Liver (tissue), 9 donors: ENCODE results near the gene MED8. TPM values are rescaled to one million over a fixed set of nuclear protein-coding genes. Genes with fewer than 3 reads are reported as not detected.
A peak's percentile ranks its signal among the peaks of the same experiment; 100 is the strongest.
"Not testable (repeated sequence)": the region's sequence is repeated elsewhere in the genome, so short reads cannot be mapped to it uniquely, and the experiment has no call there.

Source experiments
- DNase-seq: peaks from one replicate; pipeline ENCODE4 v3.0.0-alpha.2; 2017; ENCODE audit warnings: low spot score
- H3K27ac ChIP-seq, 2 donors: one replicate each; pipeline ENCODE4 v1.7.0; 2013; ENCODE audit warnings: inconsistent platforms in 2 of 2, low read length in 2 of 2, control low read depth in 1 of 2, low read depth in 1 of 2, mild to moderate bottlenecking in 1 of 2
- H3K27me3 ChIP-seq, 4 donors: one replicate each; pipeline versions ENCODE4 v1.6.1 to v1.7.0; 2013; ENCODE audit warnings: low read length in 3 of 4, inconsistent platforms in 1 of 4, mild to moderate bottlenecking in 1 of 4, moderate library complexity in 1 of 4; ENCODE audit not compliant: control insufficient read depth in 4 of 4, insufficient read depth in 4 of 4
- H3K36me3 ChIP-seq, 4 donors: one replicate each; pipeline versions ENCODE4 v1.6.1 to v1.7.0; 2013; ENCODE audit warnings: low read length in 3 of 4, mild to moderate bottlenecking in 3 of 4, low read depth in 1 of 4, moderate library complexity in 1 of 4; ENCODE audit not compliant: control insufficient read depth in 4 of 4, insufficient read depth in 3 of 4
- H3K4me1 ChIP-seq, 4 donors: one replicate each; pipeline versions ENCODE4 v1.6.1 to v1.7.0; 2013; ENCODE audit warnings: low read length in 3 of 4, mild to moderate bottlenecking in 3 of 4, moderate library complexity in 1 of 4; ENCODE audit not compliant: control insufficient read depth in 4 of 4, insufficient read depth in 4 of 4
- H3K4me3 ChIP-seq, 3 donors: one replicate each; pipeline versions ENCODE4 v1.6.1 to v1.7.0; 2013; ENCODE audit warnings: low read length in 3 of 3, control low read depth in 1 of 3, low read depth in 1 of 3, mild to moderate bottlenecking in 1 of 3
- H3K9ac ChIP-seq, 2 donors: one replicate each; pipeline ENCODE4 v1.7.0; 2013; ENCODE audit warnings: low read length in 2 of 2, mild to moderate bottlenecking in 2 of 2, moderate library complexity in 2 of 2, control low read depth in 1 of 2, low read depth in 1 of 2
- H3K9me3 ChIP-seq, 4 donors: one replicate each; pipeline versions ENCODE4 v1.6.1 to v1.7.0; 2013; ENCODE audit warnings: low read length in 3 of 4; ENCODE audit not compliant: control insufficient read depth in 4 of 4
- CTCF ChIP-seq: fragments of 150-350 bp; IDR thresholded peaks from 2 replicates; pipeline ENCODE4 v1.5.1; 2017; ENCODE audit warnings: improper control_type of control experiment, low read depth, low read length; ENCODE audit not compliant: missing input control
- FOXA2 ChIP-seq: IDR thresholded peaks from 2 replicates; pipeline ENCODE4 v1.6.1; 2016; ENCODE audit warnings: antibody characterized with exemption
- GABPA ChIP-seq, 2 donors: IDR thresholded peaks in 1 of 2; conservative IDR thresholded peaks in 1 of 2; 2 replicates each; pipeline ENCODE4 v1.6.1; 2016; ENCODE audit warnings: antibody characterized with exemption in 2 of 2, mild to moderate bottlenecking in 1 of 2, moderate library complexity in 1 of 2
- HNF4A ChIP-seq, 2 donors: conservative IDR thresholded peaks; 2 replicates each; pipeline ENCODE4 v1.6.1; 2016; ENCODE audit warnings: antibody characterized with exemption in 2 of 2, mild to moderate bottlenecking in 2 of 2
- JUND ChIP-seq, 2 donors: IDR thresholded peaks; 2 replicates each; pipeline ENCODE4 v1.6.1; 2016; ENCODE audit warnings: antibody characterized with exemption in 2 of 2
- MAX ChIP-seq: IDR thresholded peaks from 2 replicates; pipeline ENCODE4 v1.6.1; 2016; ENCODE audit warnings: antibody characterized with exemption
- NR2F2 ChIP-seq: IDR thresholded peaks from 2 replicates; pipeline ENCODE4 v1.6.1; 2016; ENCODE audit warnings: antibody characterized with exemption
- RAD21 ChIP-seq, 2 donors: IDR thresholded peaks; 2 replicates each; pipeline ENCODE4 v1.6.1; 2016; ENCODE audit warnings: antibody characterized with exemption in 2 of 2, mild to moderate bottlenecking in 2 of 2
- SP1 ChIP-seq: IDR thresholded peaks from 2 replicates; pipeline ENCODE4 v1.6.1; 2018; ENCODE audit warnings: antibody characterized with exemption, mild to moderate bottlenecking
- TAF1 ChIP-seq: conservative IDR thresholded peaks from 2 replicates; pipeline ENCODE4 v1.6.1; 2016; ENCODE audit warnings: antibody characterized with exemption, mild to moderate bottlenecking
- WGBS: extraction: QIAGEN DNeasy Blood & Tissue Kit; methylation state at CpG from one replicate; pipeline ENCODE4 v1.1.7; 2013; 5-methylcytosine and 5-hydroxymethylcytosine counted together
- polyA plus RNA-seq, 2 donors: library from polyadenylated mRNA; stranded (reverse) in 1 of 2; unstranded in 1 of 2; fragments of 200-250 nt in 1 of 2; fragments of >200 nt in 1 of 2; fragmentation: Nextera tagmentation in 1 of 2; extraction: Ambion mirVana in 1 of 2; gene quantifications; one replicate each; pipeline versions ENCODE4 v1.2.1 to v1.2.3, GENCODE V29; 2013 to 2015
- total RNA-seq, 2 donors: library from RNA; depleted of rRNA; stranded (reverse); fragments of >200 nt; gene quantifications; one replicate each; pipeline ENCODE4 v1.2.3, GENCODE V29; 2014
- TF ChIP-seq, protein P1 (sequence below): IDR thresholded peaks from 2 replicates; pipeline ENCODE4 v1.6.1; 2016; ENCODE audit warnings: antibody characterized with exemption, mild to moderate bottlenecking
- donor health status: healthy.
- donor health status: healthy.
- donor health status: healthy.
- donor health status: healthy.
- donor health status: healthy.

The MED8 gene
- total and polyA plus RNA-seq, 4 donors, result 26.2 to 37.6 (median 29.1) TPM

GRCh38 chr1:43415901-43416300 lies 26.3 kb upstream of the MED8 start:
- DNase-seq, result no peak

GRCh38 chr1:43414634-43415223 lies 25.1 kb upstream of the MED8 start:
- WGBS, result 78% methylated on average over 5 of the region's 5 CpGs
- no peak overlapping the region for H3K4me3 ChIP-seq
- no peaks in the 10 kb centered on the region for H3K4me1 ChIP-seq
- DNase-seq, result peak; percentile 78
- TF ChIP-seq GABPA (IDR thresholded peaks at IDR 0.05 in 1 of 2, conservative IDR thresholded peaks at IDR 0.05 in 1 of 2) (no peak), FOXA2 (no peak), TAF1 (no peak), CTCF (peak; percentile 68), RAD21 (IDR thresholded peaks at IDR 0.05) (peak; percentile 81 to 84)
- H3K27ac ChIP-seq, result no peak overlapping the region
- H3K9ac ChIP-seq, result no peak overlapping the region
- no peaks in the 10 kb centered on the region for H3K27me3 ChIP-seq
- no peaks in the 10 kb centered on the region for H3K9me3 ChIP-seq
- peaks cover 3 to 40% (median 24%) of the 10 kb centered on the region in 4 donors for H3K36me3 ChIP-seq

More at GRCh38 chr1:43415901-43416300, 26.3 kb upstream of the MED8 start:
- Histone ChIP-seq H3K27ac (no peak overlapping the region), H3K9ac (no peak overlapping the region), H3K9me3 (no peaks in the 10 kb centered on the region), H3K4me1 (no peaks in the 10 kb centered on the region), H3K4me3 (no peak overlapping the region), H3K36me3 (peaks cover 10 to 51% (median 36%) of the 10 kb centered on the region in 4 donors), H3K27me3 (no peaks in the 10 kb centered on the region)
- WGBS, result 82% methylated on average over 5 of the region's 5 CpGs
- TF ChIP-seq HNF4A (conservative IDR thresholded peaks at IDR 0.05) (no peak), JUND (IDR thresholded peaks at IDR 0.05) (no peak), SP1 (no peak), MAX (no peak), NR2F2 (no peak)
- TF ChIP-seq, protein P1, sequence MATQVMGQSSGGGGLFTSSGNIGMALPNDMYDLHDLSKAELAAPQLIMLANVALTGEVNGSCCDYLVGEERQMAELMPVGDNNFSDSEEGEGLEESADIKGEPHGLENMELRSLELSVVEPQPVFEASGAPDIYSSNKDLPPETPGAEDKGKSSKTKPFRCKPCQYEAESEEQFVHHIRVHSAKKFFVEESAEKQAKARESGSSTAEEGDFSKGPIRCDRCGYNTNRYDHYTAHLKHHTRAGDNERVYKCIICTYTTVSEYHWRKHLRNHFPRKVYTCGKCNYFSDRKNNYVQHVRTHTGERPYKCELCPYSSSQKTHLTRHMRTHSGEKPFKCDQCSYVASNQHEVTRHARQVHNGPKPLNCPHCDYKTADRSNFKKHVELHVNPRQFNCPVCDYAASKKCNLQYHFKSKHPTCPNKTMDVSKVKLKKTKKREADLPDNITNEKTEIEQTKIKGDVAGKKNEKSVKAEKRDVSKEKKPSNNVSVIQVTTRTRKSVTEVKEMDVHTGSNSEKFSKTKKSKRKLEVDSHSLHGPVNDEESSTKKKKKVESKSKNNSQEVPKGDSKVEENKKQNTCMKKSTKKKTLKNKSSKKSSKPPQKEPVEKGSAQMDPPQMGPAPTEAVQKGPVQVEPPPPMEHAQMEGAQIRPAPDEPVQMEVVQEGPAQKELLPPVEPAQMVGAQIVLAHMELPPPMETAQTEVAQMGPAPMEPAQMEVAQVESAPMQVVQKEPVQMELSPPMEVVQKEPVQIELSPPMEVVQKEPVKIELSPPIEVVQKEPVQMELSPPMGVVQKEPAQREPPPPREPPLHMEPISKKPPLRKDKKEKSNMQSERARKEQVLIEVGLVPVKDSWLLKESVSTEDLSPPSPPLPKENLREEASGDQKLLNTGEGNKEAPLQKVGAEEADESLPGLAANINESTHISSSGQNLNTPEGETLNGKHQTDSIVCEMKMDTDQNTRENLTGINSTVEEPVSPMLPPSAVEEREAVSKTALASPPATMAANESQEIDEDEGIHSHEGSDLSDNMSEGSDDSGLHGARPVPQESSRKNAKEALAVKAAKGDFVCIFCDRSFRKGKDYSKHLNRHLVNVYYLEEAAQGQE, result no peak

DNA sequence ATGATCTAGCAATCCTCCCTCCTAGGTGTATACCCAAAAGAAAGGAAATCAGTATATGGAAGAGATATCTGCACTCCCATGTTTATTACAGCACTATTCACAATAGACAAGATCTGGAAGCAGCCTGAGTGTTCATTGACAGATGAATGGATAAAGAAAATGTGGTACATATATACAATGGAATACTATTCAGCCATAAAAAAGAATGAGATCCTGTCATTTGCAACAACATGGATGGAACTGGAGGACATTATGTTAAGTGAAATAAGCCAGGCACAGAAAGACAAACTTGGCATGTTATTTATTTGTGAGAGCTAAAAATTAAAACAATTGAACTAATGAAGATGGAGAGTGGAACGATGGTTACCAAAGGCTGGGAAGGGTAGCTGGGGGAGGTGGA lies 23.8 kb upstream of the MED8 start:
- not testable (repeated sequence) for H3K4me1 ChIP-seq, H3K4me3 ChIP-seq, H3K9ac ChIP-seq, H3K9me3 ChIP-seq, H3K27ac ChIP-seq, DNase-seq, H3K27me3 ChIP-seq
- H3K36me3 ChIP-seq, result peaks cover 3 to 30% (median 17%) of the 10 kb centered on the region in 4 donors
- 100% methylated on average over 1 of the region's 1 CpG for WGBS
